Kidney epithelial cell (primary cell): ENCODE data around the gene CCPG1. TPM values are rescaled to one million over a fixed set of nuclear protein-coding genes. Genes with fewer than 3 reads are reported as not detected.
"Not testable (repeated sequence)": the region's sequence is repeated elsewhere in the genome, so short reads cannot be mapped to it uniquely, and the experiment has no call there.

Experiments
- DNase-seq: peaks from one replicate; pipeline ENCODE4 v3.0.0-alpha.2; 2010; ENCODE audit warnings: low read depth
- H3K27me3 ChIP-seq: 2 replicates; pipeline ENCODE4 v1.6.0; 2011; ENCODE audit warnings: low read length; ENCODE audit not compliant: control insufficient read depth, insufficient read depth
- H3K36me3 ChIP-seq: 2 replicates; pipeline ENCODE4 v1.5.1; 2011; ENCODE audit warnings: low read length; ENCODE audit not compliant: control insufficient read depth, insufficient read depth
- H3K4me3 ChIP-seq: 2 replicates; pipeline ENCODE4 v1.5.1; 2011; ENCODE audit warnings: low read depth, mild to moderate bottlenecking, control low read depth, low read length
- CTCF ChIP-seq: IDR thresholded peaks from 2 replicates; pipeline ENCODE4 v1.5.1; 2011; ENCODE audit warnings: mild to moderate bottlenecking, moderate library complexity, low read length, control low read depth, inconsistent platforms; ENCODE audit not compliant: insufficient read depth, poor library complexity, severe bottlenecking
- total RNA-seq: library from RNA; depleted of rRNA; stranded (reverse); fragments of >200 nt; gene quantifications from 2 replicates; pipeline ENCODE4 v1.2.3, GENCODE V29; 2015

CCPG1 gene
- total RNA-seq, 1 donor from 2014 or later = 63.6 TPM

GRCh38 chr15:55422089-55422488 lies 13.9 kb upstream of the CCPG1 start:
- no peak for DNase-seq
- Histone ChIP-seq H3K36me3 (no peaks in the 10 kb centered on the region), H3K27me3 (no peaks in the 10 kb centered on the region), H3K4me3 (no peak overlapping the region)
- TF ChIP-seq CTCF = no peak

GRCh38 chr15:55420171-55420866 lies 12.2 kb upstream of the CCPG1 start:
- DNase-seq = no peak
- Histone ChIP-seq H3K4me3 (no peak overlapping the region), H3K36me3 (no peaks in the 10 kb centered on the region), H3K27me3 (no peaks in the 10 kb centered on the region)
- no peak for TF ChIP-seq CTCF

- DNase-seq, H3K4me3 ChIP-seq, H3K36me3 ChIP-seq, H3K27me3 ChIP-seq: not testable (repeated sequence)
These were observed 9.5 kb upstream of the CCPG1 start for GRCh38 chr15:55417678-55418077.

- not testable (repeated sequence) for DNase-seq, H3K27me3 ChIP-seq, H3K36me3 ChIP-seq
- peak overlapping the region; percentile 80 for H3K4me3 ChIP-seq
These were observed 817 bp upstream of the CCPG1 start for GRCh38 chr15:55408976-55409375.

- H3K36me3 ChIP-seq = no peaks in the 10 kb centered on the region
- H3K27me3 ChIP-seq = no peaks in the 10 kb centered on the region
- no peak for TF ChIP-seq CTCF
- H3K4me3 ChIP-seq = peak overlapping the region; percentile 80
- DNase-seq = no peak
These were observed 604 bp downstream of the CCPG1 start for GRCh38 chr15:55407498-55408011.

- DNase-seq = no peak
- Histone ChIP-seq H3K36me3 (no peaks in the 10 kb centered on the region), H3K4me3 (no peak overlapping the region), H3K27me3 (no peaks in the 10 kb centered on the region)
- TF ChIP-seq CTCF = no peak
These were observed 4.6 kb downstream of the CCPG1 start for GRCh38 chr15:55403531-55403930.

- no peak for TF ChIP-seq CTCF
- DNase-seq = no peak
- H3K36me3 ChIP-seq = no peaks in the 10 kb centered on the region
- H3K4me3 ChIP-seq = no peak overlapping the region
- no peaks in the 10 kb centered on the region for H3K27me3 ChIP-seq
These were observed 5.5 kb downstream of the CCPG1 start for GRCh38 chr15:55402707-55403106.
